Measurements from ENCODE around the gene RAB11B. TPM values are rescaled to one million over a fixed set of nuclear protein-coding genes. Genes with fewer than 3 reads are reported as not detected.

The RAB11B gene
- total and polyA plus RNA-seq, 2 of the 13 experiments (the other 11 are each of a cell fraction or from before 2014, with no cell fraction given): 6.0 to 28.4 TPM

GRCh38 chr19:8361921-8362793 is 28.0 kb upstream of the RAB11B start (continued):
- TF ChIP-seq ARID5B (CRISPR knock-in tag; IDR thresholded peaks at IDR 0.05) (peak; percentile 76), EED (CRISPR knock-in tag; IDR thresholded peaks at IDR 0.05) (no peak), ZNF570 (CRISPR knock-in tag; IDR thresholded peaks at IDR 0.05; ENCODE audit: borderline replicate concordance) (no peak), TFDP1 (CRISPR knock-in tag; IDR thresholded peaks at IDR 0.05; ENCODE audit: borderline replicate concordance) (no peak), MED8 (CRISPR knock-in tag; IDR thresholded peaks at IDR 0.05; ENCODE audit: insufficient replicate concordance) (no peak), TOE1 (CRISPR knock-in tag; IDR thresholded peaks at IDR 0.05) (no peak), CBFB (CRISPR knock-in tag; IDR thresholded peaks at IDR 0.05) (no peak), HNRNPK (IDR thresholded peaks at IDR 0.05; ENCODE audit: low read depth, low read length, poor library complexity, severe bottlenecking) (no peak), FIP1L1 (IDR thresholded peaks at IDR 0.05; ENCODE audit: borderline replicate concordance, insufficient read depth, low read depth, low read length) (no peak), ZNF609 (CRISPR knock-in tag; IDR thresholded peaks at IDR 0.05; ENCODE audit: borderline replicate concordance) (no peak), RAD21 (CRISPR knock-in tag; IDR thresholded peaks at IDR 0.05) (no peak)
